Nucleus accumbens (tissue), 56 donors: Measurements from ENCODE around the gene PRPF8.
"Not testable (repeated sequence)": the region's sequence is repeated elsewhere in the genome, so short reads cannot be mapped to it uniquely, and the experiment has no call there.

Experiments used
- DNase-seq, 56 donors: peaks; one replicate each; lab custom pipeline; 2025; lab: John Stamatoyannopoulos, UW

PRPF8 gene

DNA sequence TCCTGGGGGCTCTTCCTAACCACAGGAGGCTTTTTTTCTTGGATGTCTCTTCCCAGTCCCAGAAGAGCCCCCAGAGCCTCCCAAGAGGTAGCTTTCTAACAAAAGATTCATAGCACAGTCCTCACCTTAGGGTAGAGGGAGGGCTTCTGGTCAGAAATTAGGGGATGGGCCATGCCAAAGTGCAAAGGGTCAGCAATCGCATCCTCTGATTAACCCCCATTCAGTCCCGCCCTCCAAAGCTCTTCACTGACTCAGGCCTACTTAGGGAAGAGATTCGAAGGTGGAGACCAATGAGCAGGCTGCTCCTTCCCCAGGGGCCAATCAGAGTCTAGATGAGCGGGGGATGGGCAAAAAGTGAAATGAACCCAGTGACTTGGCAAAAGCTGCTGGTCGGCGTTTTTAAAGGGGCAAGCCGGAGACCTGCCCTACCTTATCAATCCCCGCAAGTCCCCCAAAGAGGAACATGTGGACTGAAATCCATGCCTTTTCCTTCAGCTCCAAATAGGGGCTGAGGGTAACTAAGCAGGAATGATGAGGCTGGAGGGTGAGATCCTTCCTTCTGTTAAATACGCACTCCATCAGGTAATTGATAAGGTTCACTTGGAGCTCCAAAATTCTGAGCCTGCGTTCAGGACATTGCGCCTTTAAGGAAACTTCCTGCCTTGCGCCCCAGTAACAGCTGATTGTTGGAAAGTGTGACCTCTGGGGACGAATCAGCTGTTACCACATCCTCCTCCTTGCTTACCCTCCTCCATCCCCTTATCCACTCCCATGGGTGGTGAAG, 32.4 kb upstream of the PRPF8 start:
- peak; percentile 62 to 94 (median 86) for DNase-seq

- peak; percentile 87 to 100 (median 100) for DNase-seq
Observed at GRCh38 chr17:1716076-1716911, 31.6 kb upstream of the PRPF8 start.

DNA sequence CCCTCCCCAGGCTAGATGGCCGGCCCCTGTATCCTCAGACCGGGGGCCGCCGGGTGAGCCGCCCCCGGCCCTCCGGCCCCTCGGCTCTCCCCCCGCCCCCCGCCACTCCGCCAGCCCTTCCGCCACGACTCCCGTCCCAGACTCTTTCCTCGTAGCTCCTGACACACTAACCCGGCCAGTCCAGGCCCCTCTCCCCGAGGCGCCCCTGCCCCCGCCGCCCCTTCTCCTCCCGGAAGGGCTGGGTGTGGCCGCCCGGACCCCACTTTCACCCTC, 31.1 kb upstream of the PRPF8 start:
- no peak for DNase-seq

DNA sequence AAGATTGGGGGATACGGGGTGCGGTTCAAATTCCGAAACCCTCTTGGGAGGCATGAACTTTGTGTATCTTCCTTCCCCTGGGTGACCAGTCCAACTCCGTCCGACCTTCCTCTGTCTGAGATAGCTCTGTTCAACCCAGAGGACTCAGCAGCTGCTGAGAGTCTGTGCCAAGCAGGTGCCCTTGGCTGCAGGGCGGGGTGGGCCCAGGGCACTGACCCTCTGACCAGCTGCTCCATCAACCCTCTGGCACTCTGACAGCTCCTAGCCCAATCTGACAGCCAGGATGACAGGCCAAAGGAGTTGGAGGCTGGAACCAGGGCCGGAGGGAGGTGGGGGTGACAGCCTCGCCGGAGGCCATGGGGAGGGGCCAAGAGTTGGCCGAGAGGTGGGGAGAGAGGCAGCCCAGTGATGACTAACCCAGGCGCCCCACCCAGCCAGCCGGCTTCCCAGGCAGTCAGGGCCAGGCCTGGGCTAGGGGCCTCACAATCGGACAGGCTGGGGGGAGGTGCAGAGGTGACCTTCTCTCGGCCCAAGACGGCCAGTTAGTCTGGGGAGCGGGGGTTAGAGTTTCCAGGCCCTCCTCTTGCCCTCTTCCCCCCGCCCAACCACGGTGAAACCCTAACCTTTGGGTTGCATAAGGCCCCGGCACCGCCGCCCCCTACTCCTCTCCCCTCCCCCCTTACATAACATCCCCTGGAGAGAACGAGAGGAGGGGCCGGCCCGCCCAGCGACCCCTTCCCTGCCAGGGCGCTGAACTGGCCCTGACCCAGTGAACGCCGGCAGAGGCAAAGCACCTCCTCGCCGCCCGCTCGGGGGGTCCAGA, 30.5 kb upstream of the PRPF8 start:
- peak in 29 of 56 donors; percentile 5 to 85 (median 42) for DNase-seq

GRCh38 chr17:1714427-1714979, 29.8 kb upstream of the PRPF8 start:
- peak in 52 of 56 donors; percentile 15 to 87 (median 62) for DNase-seq

- peak in 1 of 56 donors; percentile 26 for DNase-seq
Observed at GRCh38 chr17:1713878-1714426, 29.3 kb upstream of the PRPF8 start.

GRCh38 chr17:1713160-1713877, 28.7 kb upstream of the PRPF8 start:
- DNase-seq, result no peak

DNA sequence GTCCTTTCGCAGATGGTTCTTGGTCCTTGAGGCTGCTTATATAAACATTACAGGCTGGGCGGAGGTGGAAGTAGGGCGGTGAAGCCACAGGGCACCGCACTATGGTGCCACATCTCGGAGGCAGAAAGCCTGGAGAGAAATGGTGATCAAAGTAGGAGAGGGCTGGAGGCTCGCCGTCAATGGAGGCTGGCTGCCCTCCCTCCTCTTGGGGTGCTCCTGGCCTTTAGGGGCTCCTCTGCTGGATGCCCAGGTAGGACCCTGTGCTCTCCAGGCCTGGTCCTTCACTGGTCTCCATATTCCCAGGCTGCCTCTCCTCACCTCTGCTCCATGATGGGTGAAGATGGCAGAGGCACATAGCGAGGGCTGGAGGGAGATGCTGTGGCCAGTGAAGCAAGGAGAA, 27.6 kb upstream of the PRPF8 start:
- DNase-seq, result no peak

DNA sequence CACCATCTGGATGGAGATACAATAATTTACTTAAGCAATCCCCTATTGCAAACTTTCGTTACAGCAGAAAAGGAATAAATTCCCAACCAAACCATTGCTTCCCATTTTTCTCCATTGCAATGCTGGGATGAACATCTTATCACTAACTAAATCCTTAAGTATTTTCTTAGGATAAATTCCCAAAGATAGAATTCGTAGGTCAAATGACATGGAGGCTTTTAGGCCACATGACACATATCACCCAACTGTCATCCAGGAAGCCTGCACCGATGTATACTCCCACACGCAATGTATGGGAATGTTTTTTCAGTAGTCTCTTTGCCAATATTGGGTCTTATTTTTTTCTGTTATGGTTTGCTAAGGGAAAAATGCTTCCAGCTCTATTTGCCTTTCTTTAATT, 27.1 kb upstream of the PRPF8 start:
- no peak for DNase-seq

GRCh38 chr17:1710807-1711553, 26.3 kb upstream of the PRPF8 start:
- no peak for DNase-seq

- DNase-seq, result peak in 4 of 56 donors; percentile 20 to 60 (median 30)
Observed at GRCh38 chr17:1709971-1710806, 25.5 kb upstream of the PRPF8 start, which contains the start of gene TLCD2. Gene TLCD2, minus strand, starts transcription at chr17:1710377. Its CDS starts 135 bp downstream, at chr17:1710242.

DNA sequence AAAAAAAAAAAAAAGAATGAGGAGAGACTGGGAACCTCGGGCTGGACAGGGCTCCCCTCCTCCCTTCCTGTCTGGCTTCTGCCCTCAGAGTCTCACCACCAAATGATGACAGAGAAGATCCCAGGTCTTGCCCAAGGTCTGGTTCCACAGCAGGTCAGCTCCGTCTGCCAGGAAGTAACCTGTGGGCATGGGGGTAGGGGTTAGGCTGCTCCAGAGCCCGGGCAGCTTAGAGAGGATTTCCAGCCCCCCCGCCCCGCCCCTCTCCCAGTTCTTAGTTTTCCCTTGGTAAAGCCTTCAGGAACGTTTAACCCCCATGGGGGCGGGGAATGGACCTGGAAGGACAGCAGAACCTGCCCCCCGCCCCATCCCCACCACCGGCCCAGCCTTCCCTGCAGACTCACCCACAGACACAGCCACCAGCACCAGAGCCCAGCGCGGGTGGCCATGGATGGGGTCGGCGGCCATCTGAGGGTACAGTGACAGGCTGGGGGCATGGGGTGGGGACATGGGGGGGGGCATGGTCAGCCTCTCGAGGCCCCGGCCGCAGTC, 24.8 kb upstream of the PRPF8 start:
- no peak for DNase-seq

DNA sequence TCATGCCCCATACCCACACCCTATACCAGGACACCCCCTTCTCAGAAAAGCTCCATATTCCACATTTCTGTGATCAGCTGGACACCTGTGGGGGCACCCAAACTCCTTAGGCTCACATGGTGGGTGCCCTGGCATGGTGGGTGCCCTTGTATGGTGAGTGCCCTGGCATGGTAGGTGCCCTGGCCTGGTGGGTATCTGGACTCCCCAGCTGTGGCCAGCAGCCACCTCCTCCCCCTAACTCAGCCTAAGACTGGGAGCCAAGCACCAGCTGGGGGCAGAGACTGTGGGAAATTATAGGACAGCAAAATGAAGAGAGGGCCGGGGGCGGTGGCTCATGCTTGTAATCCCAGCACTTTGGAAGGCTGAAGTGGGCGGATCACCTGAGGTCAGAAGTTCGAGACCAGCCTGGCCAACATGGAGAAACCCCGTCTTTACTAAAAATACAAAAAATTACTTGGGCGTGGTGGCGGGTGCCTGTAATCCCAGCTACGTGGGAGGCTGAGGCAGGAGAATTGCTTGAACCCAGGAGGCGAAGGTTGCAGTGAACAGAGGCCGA, 24.2 kb upstream of the PRPF8 start:
- not testable (repeated sequence) for DNase-seq

DNA sequence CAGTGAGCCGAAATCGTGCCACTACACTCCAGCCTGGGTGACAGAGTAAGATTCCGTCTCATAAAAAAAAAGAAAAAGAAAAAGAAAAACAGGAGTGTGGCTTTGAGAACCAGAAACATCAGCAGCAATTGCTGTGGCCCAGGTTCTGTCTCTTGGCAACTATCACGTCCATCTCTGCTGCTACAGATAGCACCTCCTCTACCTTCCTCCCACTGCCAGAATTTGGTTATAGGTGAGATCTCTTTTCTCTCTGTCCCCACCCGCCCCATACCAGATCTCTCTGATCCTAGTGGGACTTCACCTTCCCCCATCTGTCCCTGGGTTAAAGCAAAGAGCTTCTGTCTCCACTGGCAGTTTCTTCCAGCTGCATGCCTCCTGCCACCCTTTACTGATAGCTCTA, 22.4 kb upstream of the PRPF8 start:
- no peak for DNase-seq

DNA sequence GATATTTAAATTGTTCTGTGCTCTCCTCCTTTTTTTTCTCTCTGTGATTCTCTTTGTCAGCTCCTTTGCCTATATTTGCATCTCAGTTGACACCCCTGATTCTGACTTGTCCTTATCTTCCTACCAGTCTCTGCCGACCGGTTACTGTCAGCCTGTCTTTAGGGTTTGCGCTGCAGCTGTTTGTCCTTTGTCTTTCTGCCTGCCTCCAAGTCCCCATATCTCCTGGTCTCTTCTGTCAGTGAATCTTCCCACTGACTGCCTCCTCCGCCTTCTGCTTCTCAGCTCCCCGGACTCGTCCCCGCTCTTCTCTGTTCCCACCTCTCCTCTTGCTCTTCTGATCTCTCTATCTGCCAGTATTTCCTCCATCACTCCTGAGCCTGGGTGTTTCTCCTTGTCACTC, 20.3 kb upstream of the PRPF8 start:
- DNase-seq, result no peak

DNA sequence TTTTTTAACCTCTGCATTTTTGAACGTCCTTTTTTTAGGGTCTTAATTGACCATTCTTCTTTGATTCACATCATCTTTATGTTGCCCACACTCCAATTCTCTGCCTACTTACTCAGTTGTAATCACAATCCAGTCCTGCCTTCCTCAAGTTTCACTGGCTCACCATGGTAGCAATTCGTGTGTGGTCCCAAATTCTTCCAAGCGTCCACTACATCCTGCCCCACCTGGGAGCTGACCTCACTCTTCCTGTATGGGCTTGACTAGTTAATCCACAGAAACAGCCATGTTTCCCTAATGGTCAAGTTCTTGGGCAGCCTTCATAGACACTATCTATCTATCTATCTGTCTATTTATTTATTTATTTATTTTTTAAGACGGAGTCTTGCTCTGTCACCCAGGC, 18.4 kb upstream of the PRPF8 start:
- no peak for DNase-seq

DNA sequence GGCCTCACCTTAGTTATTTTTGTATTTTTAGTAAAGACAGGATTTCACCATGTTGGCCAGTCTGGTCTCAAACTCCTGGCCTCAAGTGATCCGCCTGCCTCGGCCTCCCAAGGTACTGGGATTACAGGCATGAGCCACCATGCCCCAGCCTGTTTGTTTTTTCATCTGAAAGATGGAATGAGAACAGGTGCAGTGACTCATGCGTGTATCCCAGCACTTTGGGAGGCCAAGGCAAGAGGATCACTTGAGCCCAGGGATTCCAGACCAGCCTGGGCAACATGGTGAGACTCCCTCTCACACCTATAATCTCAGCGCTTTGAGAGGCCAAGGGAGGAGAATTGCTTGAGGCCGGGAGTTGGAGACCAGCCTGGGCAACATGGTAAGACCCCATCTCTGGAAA, 15.2 kb upstream of the PRPF8 start:
- DNase-seq, result not testable (repeated sequence)
